NCI-H2029 treated with DMSO at 0.1 percent for 48 hours (cell line): Measurements from ENCODE around the gene ACTL8.

ENCODE experiments used
- DNase-seq: peaks from one replicate; lab custom pipeline; 2025; lab: John Stamatoyannopoulos, UW

Gene ACTL8

DNA sequence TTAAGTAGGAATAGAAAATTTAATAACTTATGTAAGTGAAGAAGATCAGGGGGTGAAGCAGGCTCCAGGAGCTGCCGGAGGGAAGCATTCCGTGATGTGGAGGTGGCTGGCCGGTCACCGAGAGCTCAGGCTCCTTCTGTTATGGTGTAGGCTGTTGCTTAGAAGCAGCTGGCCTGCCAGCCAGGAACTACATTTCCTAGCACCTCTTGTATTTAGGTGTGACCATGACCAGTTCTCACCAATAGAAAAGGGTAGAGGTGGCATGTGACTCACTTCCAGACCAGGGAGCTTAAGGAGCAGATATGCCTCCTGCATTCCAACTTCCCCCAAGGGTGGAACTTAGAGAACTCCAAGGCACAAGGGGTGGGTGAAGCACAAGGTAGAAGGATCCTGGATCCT is 120.7 kb downstream of the ACTL8 start:
- no peak for DNase-seq
